Activated T-cell treated with anti-CD3 and anti-CD28 coated beads for 48 hours (primary cell): ENCODE measurements around the gene HIC2.
"Not testable (repeated sequence)": the region's sequence is repeated elsewhere in the genome, so short reads cannot be mapped to it uniquely, and the experiment has no call there.

Source experiments
- DNase-seq: peaks from one replicate; pipeline ENCODE4 v3.0.0-alpha.2; 2020; ENCODE audit warnings: low read depth

The HIC2 gene

DNA sequence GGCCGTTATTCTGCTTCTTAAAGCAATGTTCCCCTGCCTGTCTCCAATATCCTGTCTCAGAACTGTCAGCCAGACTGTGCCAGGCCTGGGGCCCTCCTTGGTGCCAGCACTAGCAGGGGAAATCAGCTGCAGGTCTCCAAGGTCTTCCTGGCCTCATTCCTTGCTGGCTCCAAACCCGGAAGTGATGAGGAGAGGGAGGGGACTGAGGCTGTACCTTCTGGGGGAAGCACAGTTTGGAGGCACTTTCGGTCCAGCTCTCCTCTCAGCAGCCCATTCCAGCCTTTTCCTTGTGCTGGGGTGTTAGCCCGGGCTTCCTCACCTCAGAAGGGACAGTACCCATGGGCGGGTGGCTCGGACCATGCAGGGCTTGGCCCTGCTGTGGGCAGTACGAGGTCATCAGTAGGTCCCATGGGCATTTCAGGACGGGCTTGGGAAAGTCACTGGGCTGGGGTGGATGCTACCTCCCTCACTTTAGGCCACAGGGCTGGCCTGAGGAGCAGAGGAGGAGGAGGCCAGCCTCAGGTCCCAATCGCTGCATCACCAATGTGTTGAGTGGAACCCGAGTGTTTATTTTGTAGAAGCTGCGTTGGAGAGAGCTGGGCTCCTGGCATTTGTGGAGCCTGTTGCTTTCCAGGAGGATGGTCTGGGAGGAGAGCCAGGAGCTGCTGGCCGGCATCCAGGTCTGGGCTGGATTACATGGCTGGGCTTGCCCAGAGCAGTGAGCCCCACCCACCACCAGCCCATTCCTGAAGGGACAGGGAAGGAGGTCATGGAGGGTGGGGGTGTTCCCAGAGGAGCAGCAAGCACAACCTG lies 19.0 kb downstream of the HIC2 start:
- DNase-seq: not testable (repeated sequence)

DNA sequence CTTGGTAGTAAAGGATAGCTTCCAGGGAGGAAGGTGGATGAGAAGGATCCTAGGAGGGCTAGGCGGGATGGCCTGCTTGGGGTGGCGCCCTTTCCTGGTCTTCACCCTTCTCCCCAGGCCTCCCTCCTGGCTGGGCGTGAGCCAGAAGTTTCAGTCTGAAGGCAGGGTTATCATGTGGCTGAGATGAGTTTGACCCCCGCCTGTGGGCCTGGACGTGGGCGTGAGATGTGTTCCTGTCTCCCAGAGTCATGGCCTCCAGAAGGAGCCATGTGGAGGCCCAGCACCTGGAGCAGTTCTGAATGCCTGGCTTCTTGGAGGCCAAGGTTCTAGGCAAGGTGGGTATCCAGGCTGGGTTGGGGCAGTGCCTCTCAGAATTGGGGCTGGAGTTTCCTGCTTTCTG lies 20.8 kb downstream of the HIC2 start:
- DNase-seq: not testable (repeated sequence)

- DNase-seq: not testable (repeated sequence)
Observed at GRCh38 chr22:21440018-21440636, 23.0 kb downstream of the HIC2 start.

- DNase-seq: not testable (repeated sequence)
Observed at GRCh38 chr22:21440676-21441075, 23.5 kb downstream of the HIC2 start.

DNA sequence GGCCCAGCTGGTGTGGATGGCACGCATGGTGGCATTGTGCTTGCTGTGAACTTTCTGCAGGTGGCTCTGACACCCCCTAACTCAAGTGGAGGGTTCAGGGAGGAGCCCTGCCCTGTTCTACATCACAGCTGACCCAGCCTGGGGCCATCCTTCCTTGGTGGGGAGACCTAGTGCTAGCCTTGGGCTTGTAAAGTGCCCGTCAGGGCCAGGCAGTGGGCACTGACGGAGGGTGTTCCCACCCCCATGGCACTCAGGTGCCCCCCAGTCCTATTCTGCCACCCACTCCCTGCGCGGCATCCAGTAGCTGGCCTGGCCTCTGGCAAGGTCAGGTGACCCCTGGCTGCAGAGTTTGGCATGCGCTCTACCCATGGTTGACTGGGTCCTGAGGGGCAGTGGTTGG lies 24.0 kb downstream of the HIC2 start:
- not testable (repeated sequence) for DNase-seq

DNA sequence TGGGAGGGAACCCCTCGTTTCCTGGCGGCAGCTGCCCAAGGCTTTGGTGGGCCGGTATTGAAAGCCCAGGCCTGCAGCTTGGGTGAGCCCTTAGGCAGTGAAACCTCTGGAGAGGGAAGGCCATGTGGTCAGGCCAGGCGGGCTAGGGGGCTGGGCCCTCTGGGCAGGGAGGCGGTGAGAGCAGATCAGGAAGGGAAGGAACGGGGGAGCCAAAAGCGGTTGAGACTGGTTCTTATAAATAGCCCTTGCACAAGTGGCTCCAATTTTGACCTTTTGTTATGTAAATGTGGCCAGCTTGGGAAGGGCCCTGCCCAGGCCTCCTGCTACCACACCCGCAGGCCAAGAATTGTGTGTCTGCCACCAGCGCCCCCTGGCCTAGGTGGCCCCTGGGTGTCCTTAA lies 25.0 kb downstream of the HIC2 start:
- not testable (repeated sequence) for DNase-seq

DNA sequence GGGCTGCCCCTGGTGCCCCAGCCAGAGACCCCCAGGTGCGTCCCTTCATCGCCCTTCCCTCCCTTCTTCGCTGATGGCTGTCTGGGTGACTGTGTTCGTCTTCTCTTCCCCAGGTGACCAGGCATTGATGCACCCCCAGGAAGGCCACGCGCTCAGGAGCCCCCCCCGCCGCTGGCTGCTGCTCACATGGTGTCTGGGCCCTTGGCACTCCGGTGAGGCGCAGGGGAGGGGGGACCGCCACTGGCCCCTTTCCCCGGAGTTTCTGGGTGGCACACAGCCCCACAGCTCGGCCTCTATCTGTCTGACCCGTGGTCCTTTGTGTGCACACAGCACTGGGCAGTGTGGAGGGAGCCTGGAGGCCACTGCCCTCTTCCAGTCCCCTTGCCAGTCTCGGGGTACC lies 25.5 kb downstream of the HIC2 start:
- not testable (repeated sequence) for DNase-seq

DNA sequence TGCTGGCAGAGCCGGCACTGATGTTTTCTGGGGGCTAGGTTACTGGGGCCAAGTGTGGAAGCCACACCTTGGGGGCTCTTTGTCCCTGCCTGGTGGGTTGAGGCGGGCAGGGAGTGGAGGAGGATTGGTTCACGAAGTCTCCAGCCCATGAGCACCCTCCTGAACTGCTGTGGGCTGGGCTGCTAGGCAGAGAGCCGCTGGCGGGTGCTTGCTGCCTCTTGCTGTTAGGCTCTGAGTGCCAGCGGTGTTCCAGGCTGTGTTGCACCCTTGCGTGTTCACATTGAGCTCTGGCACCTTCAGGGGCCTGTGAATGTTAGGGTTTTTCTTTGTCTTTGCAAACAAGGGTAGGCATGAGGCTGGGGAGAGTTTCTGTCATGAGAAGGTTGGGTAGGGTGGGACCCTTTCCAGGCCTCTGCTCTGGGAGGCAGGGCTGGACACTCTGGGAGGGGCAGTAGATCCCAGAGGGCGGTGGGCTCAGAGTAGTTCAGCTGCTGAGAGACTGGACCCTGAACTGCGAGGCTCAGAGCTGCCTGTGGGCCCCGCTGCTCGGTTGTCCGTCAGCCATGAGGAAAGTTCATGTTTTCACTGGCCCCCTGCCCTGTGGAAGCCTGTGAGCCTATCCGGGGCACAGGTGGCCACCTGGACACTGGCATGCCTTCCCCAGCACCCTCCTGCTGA lies 26.0 kb downstream of the HIC2 start:
- DNase-seq: no peak

- no peak for DNase-seq
Observed at GRCh38 chr22:21443735-21444421, 26.7 kb downstream of the HIC2 start.

DNA sequence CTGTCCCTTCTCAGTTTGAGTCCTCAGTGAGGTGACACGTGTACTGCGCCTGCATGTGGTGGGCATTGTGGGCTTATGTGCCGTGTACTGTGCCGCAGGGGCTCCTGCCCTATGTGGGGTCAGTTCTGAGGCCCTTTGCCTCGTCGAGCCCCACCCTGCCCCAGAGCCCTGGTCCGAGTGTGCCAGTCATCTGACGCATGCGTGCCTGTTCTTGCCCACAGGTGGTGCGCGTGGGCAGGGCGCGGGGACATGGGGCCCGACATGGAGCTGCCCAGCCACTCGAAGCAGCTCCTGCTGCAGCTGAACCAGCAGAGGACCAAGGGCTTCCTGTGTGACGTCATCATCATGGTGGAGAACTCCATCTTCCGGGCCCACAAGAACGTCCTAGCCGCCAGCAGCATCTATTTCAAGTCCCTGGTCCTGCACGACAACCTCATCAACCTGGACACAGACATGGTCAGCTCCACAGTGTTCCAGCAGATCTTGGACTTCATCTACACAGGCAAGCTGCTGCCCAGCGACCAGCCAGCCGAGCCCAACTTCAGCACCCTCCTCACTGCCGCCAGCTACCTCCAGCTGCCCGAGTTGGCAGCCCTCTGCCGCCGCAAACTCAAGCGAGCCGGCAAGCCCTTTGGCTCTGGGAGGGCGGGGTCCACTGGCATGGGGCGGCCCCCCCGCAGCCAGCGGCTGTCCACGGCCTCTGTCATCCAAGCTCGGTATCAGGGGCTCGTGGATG lies 27.7 kb downstream of the HIC2 start:
- DNase-seq: no peak

DNA sequence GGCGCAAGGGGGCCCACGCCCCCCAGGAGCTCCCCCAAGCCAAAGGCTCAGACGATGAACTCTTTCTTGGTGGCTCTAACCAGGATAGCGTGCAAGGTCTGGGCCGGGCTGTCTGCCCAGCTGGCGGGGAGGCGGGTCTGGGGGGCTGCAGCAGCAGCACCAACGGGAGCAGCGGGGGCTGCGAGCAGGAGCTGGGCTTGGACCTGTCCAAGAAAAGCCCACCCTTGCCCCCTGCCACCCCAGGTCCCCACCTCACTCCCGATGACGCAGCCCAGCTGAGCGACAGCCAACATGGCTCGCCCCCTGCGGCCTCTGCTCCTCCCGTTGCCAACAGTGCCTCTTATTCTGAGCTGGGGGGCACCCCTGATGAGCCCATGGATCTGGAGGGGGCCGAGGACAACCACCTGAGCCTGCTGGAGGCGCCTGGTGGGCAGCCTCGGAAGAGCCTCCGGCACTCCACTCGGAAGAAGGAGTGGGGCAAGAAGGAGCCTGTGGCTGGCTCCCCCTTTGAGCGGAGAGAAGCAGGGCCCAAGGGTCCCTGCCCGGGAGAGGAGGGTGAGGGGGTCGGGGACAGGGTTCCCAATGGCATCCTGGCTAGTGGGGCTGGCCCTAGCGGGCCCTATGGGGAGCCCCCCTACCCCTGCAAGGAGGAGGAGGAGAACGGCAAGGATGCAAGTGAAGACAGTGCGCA lies 28.4 kb downstream of the HIC2 start:
- no peak for DNase-seq

DNA sequence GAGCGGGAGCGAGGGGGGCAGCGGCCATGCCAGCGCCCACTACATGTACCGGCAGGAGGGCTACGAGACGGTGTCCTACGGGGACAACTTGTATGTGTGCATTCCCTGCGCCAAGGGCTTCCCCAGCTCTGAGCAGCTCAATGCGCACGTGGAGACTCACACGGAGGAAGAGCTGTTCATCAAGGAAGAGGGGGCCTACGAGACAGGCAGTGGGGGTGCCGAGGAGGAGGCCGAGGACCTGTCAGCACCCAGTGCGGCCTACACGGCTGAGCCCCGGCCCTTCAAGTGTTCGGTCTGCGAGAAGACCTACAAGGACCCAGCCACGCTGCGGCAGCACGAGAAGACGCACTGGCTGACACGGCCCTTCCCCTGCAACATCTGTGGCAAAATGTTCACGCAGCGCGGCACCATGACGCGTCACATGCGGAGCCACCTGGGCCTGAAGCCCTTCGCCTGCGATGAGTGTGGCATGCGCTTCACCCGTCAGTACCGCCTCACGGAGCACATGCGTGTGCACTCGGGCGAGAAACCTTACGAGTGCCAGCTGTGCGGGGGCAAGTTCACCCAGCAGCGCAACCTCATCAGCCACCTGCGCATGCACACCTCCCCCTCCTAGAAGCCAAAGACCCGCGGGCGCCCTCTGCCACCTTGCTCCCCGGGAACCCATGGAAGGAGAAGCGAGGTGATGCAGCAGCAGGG lies 29.1 kb downstream of the HIC2 start:
- no peak for DNase-seq

- no peak for DNase-seq
Observed at GRCh38 chr22:21446827-21447690, 29.9 kb downstream of the HIC2 start.

DNA sequence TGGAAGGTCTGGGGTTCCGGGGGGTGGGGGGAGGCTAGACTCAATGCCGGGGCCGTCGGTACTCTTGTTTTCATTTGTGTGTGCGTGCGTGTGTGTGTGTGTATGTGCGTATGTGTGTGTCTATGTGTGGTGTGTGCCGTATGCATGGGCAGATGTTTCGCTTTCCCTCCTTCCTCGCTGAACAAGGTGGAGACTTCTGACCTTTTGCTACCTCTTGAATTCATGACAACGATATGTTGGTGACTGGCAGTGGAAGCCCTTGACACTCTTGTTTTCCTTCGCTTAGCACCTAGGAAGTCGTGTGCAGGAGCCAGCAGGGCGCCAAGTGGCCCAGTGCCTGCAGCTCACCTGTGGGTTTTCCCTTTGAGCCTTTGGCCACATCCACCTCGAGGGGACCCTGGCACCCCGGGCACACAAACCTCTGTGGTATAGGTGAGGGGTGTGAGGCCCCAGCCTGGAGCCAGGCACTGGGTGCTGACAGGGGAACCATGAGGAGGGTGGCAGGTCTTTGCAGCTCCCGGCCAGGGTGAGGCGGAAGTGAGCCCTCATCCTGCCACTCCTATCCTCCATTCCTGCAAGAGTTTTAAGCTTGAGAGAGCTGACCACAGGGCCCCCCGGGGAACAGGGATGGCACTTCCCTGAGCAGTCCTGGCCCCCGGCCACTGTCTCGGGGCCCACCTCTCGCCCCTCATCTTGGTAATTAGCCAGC lies 30.7 kb downstream of the HIC2 start:
- DNase-seq: no peak

DNA sequence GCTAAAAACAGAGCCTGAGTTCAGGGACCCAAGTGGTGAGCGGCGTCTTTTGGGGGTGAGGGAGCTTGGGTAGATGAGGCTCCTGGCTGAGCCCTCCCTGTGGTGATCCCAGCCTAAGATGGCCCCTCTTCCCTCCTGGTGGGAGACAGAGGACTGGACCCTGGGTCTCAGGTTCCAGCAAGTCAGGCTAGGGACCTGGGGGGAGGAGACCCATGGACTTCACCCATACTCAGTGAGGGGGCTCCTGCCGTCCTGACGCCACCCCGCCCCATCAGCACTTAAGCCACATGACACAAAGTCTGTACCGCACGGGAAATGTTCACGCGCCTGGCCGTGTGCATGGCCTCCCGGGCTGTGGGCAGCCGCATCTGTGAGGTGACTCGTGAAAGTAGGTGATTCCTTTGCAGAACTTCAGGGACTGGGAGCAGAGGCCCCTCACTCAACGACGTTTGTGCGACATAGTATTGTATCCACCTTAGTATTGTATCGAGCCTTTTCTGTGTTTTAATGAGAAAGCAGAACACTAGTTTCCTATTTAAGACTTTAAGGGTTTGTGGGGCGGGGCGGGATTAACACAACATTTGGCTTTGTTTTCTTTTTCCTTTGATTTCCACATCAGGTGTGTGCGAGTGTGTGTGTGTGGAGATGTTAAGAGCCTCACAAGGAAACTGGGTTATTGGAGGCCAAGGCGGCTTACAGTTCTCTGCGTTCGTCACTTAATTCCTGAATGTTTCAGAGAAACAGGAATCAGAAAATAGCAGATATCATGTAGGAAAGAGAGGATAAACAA lies 31.7 kb downstream of the HIC2 start:
- DNase-seq: no peak

- DNase-seq: no peak
Observed at GRCh38 chr22:21449531-21450319, 32.6 kb downstream of the HIC2 start.

DNA sequence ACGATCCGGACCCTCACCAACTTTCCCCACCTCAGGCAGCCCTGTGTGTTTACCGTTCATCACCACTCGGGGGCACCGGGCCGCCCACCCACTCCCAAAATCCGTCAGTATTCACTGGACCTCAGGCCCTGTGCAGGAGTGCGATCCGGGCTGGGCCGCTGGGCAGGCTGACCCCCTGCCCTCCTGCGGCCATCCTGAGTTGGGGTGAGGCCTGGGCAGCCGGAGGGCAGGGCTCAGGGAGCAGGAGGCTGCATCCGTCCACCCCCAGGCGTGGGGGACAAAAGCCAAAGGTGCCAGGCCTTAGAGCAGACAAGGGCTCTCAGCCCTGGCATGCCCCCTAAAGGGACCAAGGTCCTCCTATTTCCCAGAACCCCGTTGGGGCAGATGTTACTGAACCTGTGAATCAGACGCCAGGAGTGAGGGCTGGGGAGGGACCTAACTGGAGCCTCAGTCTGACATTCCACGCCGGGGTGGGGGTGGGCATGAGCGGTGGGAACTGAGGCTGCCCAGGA lies 33.2 kb downstream of the HIC2 start:
- no peak for DNase-seq
